GM12878 (cell line): ENCODE measurements around the gene KCNJ13. TPM values are rescaled to one million over a fixed set of nuclear protein-coding genes. Genes with fewer than 3 reads are reported as not detected.

Experiments
- ATAC-seq: fragments of 200-7000 bp; cut with Tn5 transposase; 3 replicates; pipeline ENCODE4 v1.9.1; 2020; ENCODE audit warnings: mild to moderate bottlenecking, moderate library complexity
- BruUV-seq: library from RNA; stranded (reverse); fragments of 400-500 nt; replicated peaks from 2 replicates; lab custom pipeline; 2021; lab: Mats Ljungman, UMichigan
- CTCF ChIA-PET: fragments of 300-600 bp; sonication (Branson Sonifier 250); formaldehyde crosslinking; extraction: SDS; loops from one replicate; lab custom pipeline; 2021; ENCODE audit warnings: inconsistent platforms; lab: Yijun Ruan, JAX
- POLR2A ChIA-PET: fragments of 350-600 bp; formaldehyde crosslinking; extraction: SDS; loops from one replicate; lab custom pipeline; 2021; ENCODE audit warnings: inconsistent platforms; lab: Charles Lee
- RAD21 ChIA-PET: fragments of 300-600 bp; sonication (Branson Sonifier 250); formaldehyde crosslinking; loops from one replicate; lab custom pipeline; 2023; ENCODE audit warnings: antibody characterized with exemption; ENCODE audit not compliant: unreplicated experiment; lab: Charles Lee
- SMC1A ChIA-PET: fragments of 300-600 bp; sonication (Branson Sonifier 250); formaldehyde crosslinking; loops from one replicate; lab custom pipeline; 2023; ENCODE audit not compliant: unreplicated experiment, uncharacterized antibody; lab: Charles Lee
- DNase-seq: peaks from one replicate; pipeline ENCODE4 v3.0.0-alpha.2; 2011; ENCODE audit warnings: low read depth, low spot score
- FAIRE-seq: peaks from 3 replicates; lab custom pipeline; 2011; peaks lifted over from hg19 to GRCh38; lab: Jason Lieb, UNC
- H2AFZ ChIP-seq: 2 replicates; pipeline ENCODE4 v1.6.0; 2011; ENCODE audit warnings: low read depth, low read length, control low read depth; ENCODE audit not compliant: control insufficient read depth
- H3K27ac ChIP-seq: 2 replicates; pipeline ENCODE4 v1.5.1; 2011; ENCODE audit warnings: control low read depth; ENCODE audit not compliant: control insufficient read depth, insufficient read depth
- H3K27me3 ChIP-seq, 2 experiments: replicated peaks in 1 of 2; 2 replicates each; pipeline versions ENCODE4 v1.6.0 to v1.6.1; 2011; ENCODE audit warnings: low read length in 1 of 2; ENCODE audit not compliant: control insufficient read depth in 2 of 2, insufficient read depth in 2 of 2
- H3K36me3 ChIP-seq, 2 experiments: 2 replicates each; pipeline ENCODE4 v1.5.1; 2011; ENCODE audit warnings: low read length in 1 of 2; ENCODE audit not compliant: control insufficient read depth in 2 of 2, insufficient read depth in 2 of 2
- H3K4me1 ChIP-seq: 2 replicates; pipeline ENCODE4 v1.6.1; 2011; ENCODE audit warnings: mild to moderate bottlenecking, low read length, moderate library complexity, mixed read lengths; ENCODE audit not compliant: control insufficient read depth, insufficient read depth
- H3K4me2 ChIP-seq: 2 replicates; pipeline ENCODE4 v1.6.0; 2011; ENCODE audit warnings: control low read depth; ENCODE audit not compliant: control insufficient read depth, insufficient read depth
- H3K4me3 ChIP-seq: fragments of 200-600 bp; sonication (generic); 2 replicates; pipeline ENCODE4 v1.5.1; 2016
- H3K79me2 ChIP-seq: 2 replicates; pipeline ENCODE4 v1.6.0; 2011; ENCODE audit warnings: low read length; ENCODE audit not compliant: control insufficient read depth, insufficient read depth
- H3K9ac ChIP-seq: 2 replicates; pipeline ENCODE4 v1.8.0; 2011; ENCODE audit warnings: low read length, control low read depth, mixed read lengths; ENCODE audit not compliant: control insufficient read depth, insufficient read depth
- H3K9me3 ChIP-seq: replicated peaks from 3 replicates; pipeline ENCODE4 v1.5.1; 2011; ENCODE audit warnings: mild to moderate bottlenecking, low read length; ENCODE audit not compliant: control insufficient read depth, insufficient read depth
- H4K20me1 ChIP-seq: 2 replicates; pipeline ENCODE4 v1.6.0; 2011; ENCODE audit not compliant: control insufficient read depth, insufficient read depth
- ATF7 ChIP-seq: fragments of 450-650 bp; IDR thresholded peaks from 2 replicates; pipeline ENCODE4 v1.6.1; 2016; ENCODE audit warnings: low read depth, mild to moderate bottlenecking
- CBFB ChIP-seq: IDR thresholded peaks from 2 replicates; pipeline ENCODE4 v1.6.1; 2016; ENCODE audit warnings: antibody characterized with exemption, low read depth
- EED ChIP-seq: sonication (generic); IDR thresholded peaks from 2 replicates; pipeline ENCODE4 v1.6.1; 2016; ENCODE audit warnings: antibody characterized with exemption, low read depth
- LARP7 ChIP-seq: fragments of 450-650 bp; IDR thresholded peaks from 2 replicates; pipeline ENCODE4 v1.6.1; 2017; ENCODE audit warnings: mild to moderate bottlenecking
- MYB ChIP-seq: fragments of 150-350 bp; IDR thresholded peaks from 2 replicates; pipeline ENCODE4 v1.6.1; 2014; ENCODE audit warnings: mild to moderate bottlenecking, low read depth, low read length, borderline replicate concordance
- POLR2AphosphoS5 ChIP-seq: IDR thresholded peaks from 2 replicates; pipeline ENCODE4 v1.6.1; 2011; ENCODE audit warnings: mild to moderate bottlenecking, low read length, inconsistent platforms
- RB1 ChIP-seq: fragments of 450-650 bp; formaldehyde crosslinking; IDR thresholded peaks from 2 replicates; pipeline ENCODE4 v1.6.1; 2017; ENCODE audit warnings: mild to moderate bottlenecking, borderline replicate concordance
- SIN3A ChIP-seq: IDR thresholded peaks from 2 replicates; pipeline ENCODE4 v1.6.1; 2012; ENCODE audit warnings: low read depth, low read length, improper control_type of control experiment
- SUPT20H ChIP-seq: IDR thresholded peaks from 2 replicates; pipeline ENCODE4 v1.6.1; 2011; ENCODE audit warnings: low read depth, mild to moderate bottlenecking, low read length, moderate library complexity, borderline replicate concordance; ENCODE audit not compliant: control insufficient read depth
- TAF1 ChIP-seq: IDR thresholded peaks from 2 replicates; pipeline ENCODE4 v1.6.1; 2011; ENCODE audit warnings: mild to moderate bottlenecking, low read depth, low read length, borderline replicate concordance
- TBL1XR1 ChIP-seq: IDR thresholded peaks from 2 replicates; pipeline ENCODE4 v1.6.1; 2012; ENCODE audit warnings: low read depth, low read length, improper control_type of control experiment
- YBX1 ChIP-seq: fragments of 450-650 bp; IDR thresholded peaks from 2 replicates; pipeline ENCODE4 v1.6.1; 2016; ENCODE audit warnings: antibody characterized with exemption
- ZBED1 ChIP-seq: IDR thresholded peaks from 2 replicates; pipeline ENCODE4 v1.6.1; 2016; ENCODE audit warnings: borderline replicate concordance
- ZNF207 ChIP-seq: fragments of 450-650 bp; IDR thresholded peaks from 2 replicates; pipeline ENCODE4 v1.6.1; 2014; ENCODE audit warnings: antibody characterized with exemption, mild to moderate bottlenecking, borderline replicate concordance
- ZNF217 ChIP-seq: fragments of 450-650 bp; IDR thresholded peaks from 2 replicates; pipeline ENCODE4 v1.6.1; 2017; ENCODE audit warnings: antibody characterized with exemption, mild to moderate bottlenecking
- WGBS: methylation state at CpG from one replicate; pipeline ENCODE4 v1.1.6; 2016; ENCODE audit warnings: low lambda C conversion rate; ENCODE audit not compliant: insufficient replicate concordance, insufficient coverage; ENCODE audit errors: missing lambda C conversion rate; 5-methylcytosine and 5-hydroxymethylcytosine counted together
- in situ Hi-C: fragments of 300-500 bp; cut with MboI; formaldehyde crosslinking; loops from 9 replicates; pipeline ENCODE4 v1.14.3; 2018; ENCODE audit warnings: mixed read lengths
- intact Hi-C: fragments of 100-400 bp; cut with micrococcal nuclease; formaldehyde crosslinking; loops from one replicate; pipeline ENCODE4 v1.14.2; 2022; ENCODE audit not compliant: unreplicated experiment
- polyA plus RNA-seq, 11 experiments: library from polyadenylated mRNA; depleted of rRNA in 4 of 11; unstranded in 6 of 11; stranded (reverse) in 5 of 11; fragments of >200 nt; fragmentation: Nextera tagmentation in 4 of 11; fragmentation: Illumina TruSeq in 1 of 11; extraction: Ambion mirVana in 4 of 11; extraction: Trizol in 1 of 11; gene quantifications; 1 replicate in 1 of 11; 2 replicates in 10 of 11; pipeline versions ENCODE4 v1.2.1 to v1.2.3, GENCODE V29; 2011 to 2016; ENCODE audit warnings: inconsistent platforms in 2 of 11, missing spikeins in 2 of 11, low read depth in 1 of 11
- total RNA-seq, 4 experiments: library from RNA; depleted of rRNA in 3 of 4; stranded (reverse); fragments of >200 nt in 3 of 4; fragmentation: Illumina TruSeq in 1 of 4; extraction: Trizol in 1 of 4; gene quantifications; 2 replicates each; pipeline versions ENCODE4 v1.2.1 to v1.2.3, GENCODE V29; 2013 to 2021
- TF ChIP-seq, protein P1 (sequence below): fragments of 450-650 bp; IDR thresholded peaks from 2 replicates; pipeline ENCODE4 v1.6.1; 2017; ENCODE audit warnings: mild to moderate bottlenecking, moderate library complexity

The KCNJ13 gene
- total and polyA plus RNA-seq, 10 of the 15 experiments (the other 5 are each of a cell fraction or from before 2014, with no cell fraction given), result 0.24 to 0.68 (median 0.29) TPM; not detected in 7

DNA sequence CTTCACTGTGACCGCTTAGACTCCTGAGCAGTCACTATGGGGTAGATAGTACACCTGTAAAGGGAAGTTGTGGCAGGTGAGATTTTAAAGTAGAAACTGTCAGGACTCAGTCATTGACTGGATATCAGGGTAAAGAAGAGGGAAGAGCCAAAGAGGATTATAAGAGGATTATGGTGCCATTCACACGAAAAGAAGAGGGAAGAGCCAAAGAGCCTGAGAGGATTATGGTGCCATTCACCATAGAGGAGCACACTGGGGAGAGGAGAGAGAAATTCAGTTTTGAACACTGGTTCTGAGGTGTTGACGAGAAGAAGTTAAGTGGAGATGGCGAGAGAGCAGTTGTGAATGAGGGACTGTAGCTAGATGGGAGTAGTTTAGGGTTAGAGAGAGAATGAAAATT, 16.9 kb upstream of the KCNJ13 start:
- in situ Hi-C loops, result no loop called here
- Histone ChIP-seq H2AFZ (no peak overlapping the region), H3K4me1 (no peaks in the 10 kb centered on the region), H3K27ac (no peak overlapping the region), H4K20me1 (no peaks in the 10 kb centered on the region), H3K9me3 (no peaks in the 10 kb centered on the region), H3K27me3 (no peaks in the 10 kb centered on the region), H3K4me3 (no peak overlapping the region), H3K9ac (no peak overlapping the region), H3K36me3 (peaks cover 3 to 34% of the 10 kb centered on the region in 2 experiments), H3K79me2 (no peaks in the 10 kb centered on the region), H3K4me2 (no peak overlapping the region)
- no peak for DNase-seq
- POLR2A ChIA-PET, result no interaction called here
- intact Hi-C loops, result no loop called here
- SMC1A ChIA-PET, result no interaction called here
- no peak for FAIRE-seq
- no TSS peak for BruUV-seq
- ATAC-seq, result no peak
- TF ChIP-seq ZNF207 (no peak), RB1 (no peak), EED (no peak), POLR2AphosphoS5 (no peak), ZNF217 (no peak), LARP7 (no peak), SIN3A (no peak), MYB (no peak), CBFB (no peak), ATF7 (no peak), TBL1XR1 (no peak), TAF1 (no peak), SUPT20H (no peak), YBX1 (no peak), ZBED1 (no peak)
- TF ChIP-seq, protein P1, sequence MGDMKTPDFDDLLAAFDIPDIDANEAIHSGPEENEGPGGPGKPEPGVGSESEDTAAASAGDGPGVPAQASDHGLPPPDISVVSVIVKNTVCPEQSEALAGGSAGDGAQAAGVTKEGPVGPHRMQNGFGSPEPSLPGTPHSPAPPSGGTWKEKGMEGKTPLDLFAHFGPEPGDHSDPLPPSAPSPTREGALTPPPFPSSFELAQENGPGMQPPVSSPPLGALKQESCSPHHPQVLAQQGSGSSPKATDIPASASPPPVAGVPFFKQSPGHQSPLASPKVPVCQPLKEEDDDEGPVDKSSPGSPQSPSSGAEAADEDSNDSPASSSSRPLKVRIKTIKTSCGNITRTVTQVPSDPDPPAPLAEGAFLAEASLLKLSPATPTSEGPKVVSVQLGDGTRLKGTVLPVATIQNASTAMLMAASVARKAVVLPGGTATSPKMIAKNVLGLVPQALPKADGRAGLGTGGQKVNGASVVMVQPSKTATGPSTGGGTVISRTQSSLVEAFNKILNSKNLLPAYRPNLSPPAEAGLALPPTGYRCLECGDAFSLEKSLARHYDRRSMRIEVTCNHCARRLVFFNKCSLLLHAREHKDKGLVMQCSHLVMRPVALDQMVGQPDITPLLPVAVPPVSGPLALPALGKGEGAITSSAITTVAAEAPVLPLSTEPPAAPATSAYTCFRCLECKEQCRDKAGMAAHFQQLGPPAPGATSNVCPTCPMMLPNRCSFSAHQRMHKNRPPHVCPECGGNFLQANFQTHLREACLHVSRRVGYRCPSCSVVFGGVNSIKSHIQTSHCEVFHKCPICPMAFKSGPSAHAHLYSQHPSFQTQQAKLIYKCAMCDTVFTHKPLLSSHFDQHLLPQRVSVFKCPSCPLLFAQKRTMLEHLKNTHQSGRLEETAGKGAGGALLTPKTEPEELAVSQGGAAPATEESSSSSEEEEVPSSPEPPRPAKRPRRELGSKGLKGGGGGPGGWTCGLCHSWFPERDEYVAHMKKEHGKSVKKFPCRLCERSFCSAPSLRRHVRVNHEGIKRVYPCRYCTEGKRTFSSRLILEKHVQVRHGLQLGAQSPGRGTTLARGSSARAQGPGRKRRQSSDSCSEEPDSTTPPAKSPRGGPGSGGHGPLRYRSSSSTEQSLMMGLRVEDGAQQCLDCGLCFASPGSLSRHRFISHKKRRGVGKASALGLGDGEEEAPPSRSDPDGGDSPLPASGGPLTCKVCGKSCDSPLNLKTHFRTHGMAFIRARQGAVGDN, result no peak
- CTCF ChIA-PET, result no interaction called here
- 91% methylated on average over 4 of the region's 4 CpGs for WGBS
- RAD21 ChIA-PET, result no interaction called here
